Suppressor macrophage treated with lipopolysaccharide for 1 hour (primary cell): ENCODE data around the gene ARSH.
"Not testable (repeated sequence)": the region's sequence is repeated elsewhere in the genome, so short reads cannot be mapped to it uniquely, and the experiment has no call there.

ENCODE experiments used
- DNase-seq, 3 donors: peaks; one replicate each; pipeline ENCODE4 v3.0.0-alpha.2; 2020 to 2022

The ARSH gene

GRCh38 chrX:3006495-3006894 lies at the start of gene ARSH:
ARSH (plus strand) TSS chrX:3006546; CDS start chrX:3006613, 67 bp downstream.
- no peak for DNase-seq

- DNase-seq, result no peak
Measured at GRCh38 chrX:2958199-2958598, 48.1 kb upstream of the ARSH start.

GRCh38 chrX:2960861-2961515 lies 45.4 kb upstream of the ARSH start:
- DNase-seq, result no peak

- DNase-seq, result no peak
Measured at GRCh38 chrX:2962381-2962780, 44.0 kb upstream of the ARSH start.

- not testable (repeated sequence) for DNase-seq
Measured at GRCh38 chrX:2963449-2963848, 42.9 kb upstream of the ARSH start.

GRCh38 chrX:2963992-2964794 lies 42.2 kb upstream of the ARSH start:
- DNase-seq, result not testable (repeated sequence)

- peak; percentile 18 to 33 (median 25) for DNase-seq
Measured at GRCh38 chrX:2965965-2966364, 40.4 kb upstream of the ARSH start.

GRCh38 chrX:2967012-2967411 lies 39.3 kb upstream of the ARSH start:
- no peak for DNase-seq

- DNase-seq, result no peak
Measured at GRCh38 chrX:2967584-2967983, 38.8 kb upstream of the ARSH start.

GRCh38 chrX:2967998-2968909 lies 38.1 kb upstream of the ARSH start:
- peak; percentile 3 to 20 (median 8) for DNase-seq

GRCh38 chrX:2969021-2969420 lies 37.3 kb upstream of the ARSH start:
- DNase-seq, result no peak

GRCh38 chrX:2972391-2972790 lies 34.0 kb upstream of the ARSH start:
- DNase-seq, result no peak

GRCh38 chrX:2974961-2975360 lies 31.4 kb upstream of the ARSH start:
- no peak for DNase-seq

- DNase-seq, result not testable (repeated sequence)
Measured at GRCh38 chrX:2978639-2979038, 27.7 kb upstream of the ARSH start.

GRCh38 chrX:2984342-2984741 lies 22.0 kb upstream of the ARSH start:
- no peak for DNase-seq

- no peak for DNase-seq
Measured at GRCh38 chrX:2989565-2989964, 16.8 kb upstream of the ARSH start.

GRCh38 chrX:3010532-3010931 lies 4.2 kb downstream of the ARSH start:
- no peak for DNase-seq

GRCh38 chrX:3017492-3017891 lies 11.1 kb downstream of the ARSH start:
- DNase-seq, result no peak

GRCh38 chrX:3024176-3024575 lies 17.8 kb downstream of the ARSH start:
- DNase-seq, result no peak

GRCh38 chrX:3026074-3026815 lies 19.9 kb downstream of the ARSH start:
- DNase-seq, result peak in 1 of 3 donors; percentile 0

GRCh38 chrX:3029129-3029528 lies 22.8 kb downstream of the ARSH start:
- no peak for DNase-seq

- no peak for DNase-seq
Measured at GRCh38 chrX:3037218-3037617, 30.9 kb downstream of the ARSH start.

GRCh38 chrX:3044196-3044595 lies 37.9 kb downstream of the ARSH start:
- DNase-seq, result no peak
